Calu3 (cell line): ENCODE results near the gene TPCN2. TPM values are rescaled to one million over a fixed set of nuclear protein-coding genes. Genes with fewer than 3 reads are reported as not detected.

Source experiments
- BruUV-seq: library from RNA; stranded (reverse); fragments of 400-500 nt; replicated peaks from 2 replicates; lab custom pipeline; 2021; lab: Mats Ljungman, UMichigan
- CTCF ChIA-PET: fragments of 300-600 bp; sonication (Branson Sonifier 250); formaldehyde crosslinking; loops from one replicate; lab custom pipeline; 2022; ENCODE audit warnings: antibody characterized with exemption; lab: Charles Lee
- DNase-seq: peaks from one replicate; pipeline ENCODE4 v3.0.0; 2022
- H3K27ac Mint-ChIP-seq: one replicate; pipeline ENCODE4 v1.8.0; 2022; ENCODE audit warnings: mixed read lengths; ENCODE audit not compliant: unreplicated experiment
- H3K27me3 Mint-ChIP-seq: one replicate; pipeline ENCODE4 v1.8.0; 2022; ENCODE audit warnings: mixed read lengths; ENCODE audit not compliant: unreplicated experiment
- H3K36me3 Mint-ChIP-seq: one replicate; pipeline ENCODE4 v1.8.0; 2022; ENCODE audit warnings: mild to moderate bottlenecking, moderate library complexity, mixed read lengths; ENCODE audit not compliant: insufficient read depth, unreplicated experiment
- H3K4me1 Mint-ChIP-seq: one replicate; pipeline ENCODE4 v1.8.0; 2022; ENCODE audit warnings: mild to moderate bottlenecking, low read depth, mixed read lengths; ENCODE audit not compliant: unreplicated experiment
- H3K4me3 Mint-ChIP-seq: one replicate; pipeline ENCODE4 v1.8.0; 2022; ENCODE audit warnings: mild to moderate bottlenecking, low read depth, moderate library complexity, mixed read lengths; ENCODE audit not compliant: unreplicated experiment
- H3K9me3 Mint-ChIP-seq: one replicate; pipeline ENCODE4 v1.8.0; 2022; ENCODE audit warnings: low read depth, mixed read lengths; ENCODE audit not compliant: unreplicated experiment
- intact Hi-C: fragments of 100-400 bp; cut with micrococcal nuclease; formaldehyde crosslinking; loops from one replicate; pipeline ENCODE4 v1.10.0; 2022; ENCODE audit not compliant: unreplicated experiment
- total RNA-seq: library from RNA; stranded (reverse); gene quantifications from 2 replicates; pipeline ENCODE4 v1.2.3, GENCODE V29; 2022
- TF ChIP-seq, protein P1 (sequence below): fragments of 200-600 bp; IDR thresholded peaks from one replicate; pipeline ENCODE4 v1.8.0; 2022; ENCODE audit warnings: antibody characterized with exemption; ENCODE audit not compliant: unreplicated experiment

The TPCN2 gene
- total RNA-seq, 1 experiment from 2014 or later, result 21.9 TPM

DNA sequence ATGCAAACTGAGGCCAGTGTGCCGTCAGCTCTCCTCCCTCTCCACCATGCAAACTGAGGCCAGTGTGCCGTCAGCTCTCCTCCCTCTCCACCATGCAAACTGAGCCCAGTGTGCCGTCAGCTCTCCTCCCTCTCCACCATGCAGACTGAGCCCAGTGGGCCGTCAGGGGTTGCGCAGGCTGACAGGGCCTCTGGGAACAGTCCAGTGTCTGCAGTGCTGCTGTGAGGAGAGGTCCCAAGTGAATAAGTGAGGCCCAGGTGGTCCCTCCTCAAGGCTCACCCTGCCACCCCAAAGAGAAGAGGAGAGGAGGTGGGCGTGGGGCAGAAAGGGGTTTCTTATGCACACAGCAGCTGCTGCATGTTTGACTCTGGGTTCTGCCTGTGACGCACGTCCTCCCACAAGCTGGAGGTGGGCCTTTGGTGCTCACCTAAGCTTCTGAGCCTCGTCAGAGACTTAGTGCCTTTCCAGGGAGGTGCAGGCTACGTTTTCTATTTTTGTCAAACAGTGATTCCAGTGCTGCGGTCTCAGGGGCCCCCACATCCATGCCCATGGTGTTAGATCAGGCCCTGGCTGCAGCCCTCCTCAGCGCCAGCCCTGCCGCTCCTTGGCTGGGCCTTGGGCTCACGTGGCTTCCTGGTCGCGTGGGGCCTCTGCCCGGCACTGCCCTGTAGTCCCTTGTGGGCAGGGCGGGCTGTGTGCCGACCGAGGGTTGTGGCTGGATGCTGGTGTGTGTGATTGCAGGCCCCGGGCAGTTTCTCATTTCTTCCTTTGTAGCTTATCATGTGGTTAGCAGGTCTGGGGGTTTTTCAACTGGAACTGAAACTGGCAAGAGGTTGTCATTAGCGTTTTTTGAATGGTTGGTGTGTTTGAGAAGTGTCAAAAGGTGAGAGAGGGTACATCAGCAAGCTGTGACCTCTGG lies 7.1 kb downstream of the TPCN2 start:
- H3K4me1 Mint-ChIP-seq, result no peaks in the 10 kb centered on the region
- H3K27ac Mint-ChIP-seq, result no peak overlapping the region
- no TSS peak for BruUV-seq
- H3K36me3 Mint-ChIP-seq, result peaks cover 6% of the 10 kb centered on the region
- CTCF ChIA-PET, result no interaction called here
- no peaks in the 10 kb centered on the region for H3K9me3 Mint-ChIP-seq
- H3K27me3 Mint-ChIP-seq, result no peaks in the 10 kb centered on the region
- H3K4me3 Mint-ChIP-seq, result no peak overlapping the region
- DNase-seq, result no peak
- TF ChIP-seq, protein P1, sequence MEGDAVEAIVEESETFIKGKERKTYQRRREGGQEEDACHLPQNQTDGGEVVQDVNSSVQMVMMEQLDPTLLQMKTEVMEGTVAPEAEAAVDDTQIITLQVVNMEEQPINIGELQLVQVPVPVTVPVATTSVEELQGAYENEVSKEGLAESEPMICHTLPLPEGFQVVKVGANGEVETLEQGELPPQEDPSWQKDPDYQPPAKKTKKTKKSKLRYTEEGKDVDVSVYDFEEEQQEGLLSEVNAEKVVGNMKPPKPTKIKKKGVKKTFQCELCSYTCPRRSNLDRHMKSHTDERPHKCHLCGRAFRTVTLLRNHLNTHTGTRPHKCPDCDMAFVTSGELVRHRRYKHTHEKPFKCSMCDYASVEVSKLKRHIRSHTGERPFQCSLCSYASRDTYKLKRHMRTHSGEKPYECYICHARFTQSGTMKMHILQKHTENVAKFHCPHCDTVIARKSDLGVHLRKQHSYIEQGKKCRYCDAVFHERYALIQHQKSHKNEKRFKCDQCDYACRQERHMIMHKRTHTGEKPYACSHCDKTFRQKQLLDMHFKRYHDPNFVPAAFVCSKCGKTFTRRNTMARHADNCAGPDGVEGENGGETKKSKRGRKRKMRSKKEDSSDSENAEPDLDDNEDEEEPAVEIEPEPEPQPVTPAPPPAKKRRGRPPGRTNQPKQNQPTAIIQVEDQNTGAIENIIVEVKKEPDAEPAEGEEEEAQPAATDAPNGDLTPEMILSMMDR, result no peak
- intact Hi-C loops, result no loop called here

DNA sequence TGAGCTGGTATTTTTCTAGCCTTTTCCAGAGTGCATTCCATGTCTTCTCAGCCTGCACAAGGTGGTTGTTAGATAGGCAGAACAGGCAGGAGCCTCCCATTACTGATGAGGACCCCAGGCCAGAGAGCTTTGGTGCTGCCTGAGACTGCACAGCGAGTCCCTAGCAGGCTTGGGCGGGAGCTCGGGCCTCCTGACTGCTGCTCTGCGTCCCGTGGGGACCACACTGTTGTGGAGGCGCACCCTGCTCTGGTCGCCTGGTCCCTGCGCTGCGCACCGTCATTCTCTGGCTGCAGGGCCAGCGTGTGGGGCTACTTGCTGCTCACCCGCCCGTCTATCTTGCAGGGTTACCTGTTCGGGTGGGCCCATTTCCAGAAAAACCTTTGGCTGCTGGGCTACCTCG lies 8.5 kb downstream of the TPCN2 start:
- intact Hi-C loops, result no loop called here
- Mint-ChIP-seq H3K9me3 (no peaks in the 10 kb centered on the region), H3K36me3 (peaks cover 6% of the 10 kb centered on the region), H3K27ac (no peak overlapping the region), H3K4me3 (no peak overlapping the region), H3K4me1 (no peaks in the 10 kb centered on the region), H3K27me3 (no peaks in the 10 kb centered on the region)
- CTCF ChIA-PET, result no interaction called here
- no TSS peak for BruUV-seq
- no peak for DNase-seq
- TF ChIP-seq, protein P1, result no peak

GRCh38 chr11:69057801-69058200 lies 9.1 kb downstream of the TPCN2 start:
- Mint-ChIP-seq H3K27me3 (no peaks in the 10 kb centered on the region), H3K4me3 (no peak overlapping the region), H3K36me3 (peaks cover 6% of the 10 kb centered on the region), H3K9me3 (no peaks in the 10 kb centered on the region), H3K4me1 (no peaks in the 10 kb centered on the region), H3K27ac (no peak overlapping the region)
- BruUV-seq, result no TSS peak
- intact Hi-C loops, result no loop called here
- CTCF ChIA-PET, result no interaction called here
- no peak for DNase-seq
- TF ChIP-seq, protein P1, result no peak

- DNase-seq, result no peak
- Mint-ChIP-seq H3K4me3 (no peak overlapping the region), H3K9me3 (no peaks in the 10 kb centered on the region), H3K27me3 (no peaks in the 10 kb centered on the region), H3K36me3 (peaks cover 6% of the 10 kb centered on the region), H3K4me1 (no peaks in the 10 kb centered on the region), H3K27ac (no peak overlapping the region)
- BruUV-seq, result no TSS peak
- intact Hi-C loops, result no loop called here
- CTCF ChIA-PET, result no interaction called here
- TF ChIP-seq, protein P1, result no peak
Measured at GRCh38 chr11:69058511-69059270, 10.0 kb downstream of the TPCN2 start.
